Embryonic facial prominence (tissue), 1 donor: Measurements from ENCODE around the gene FERD3L.
"Not testable (repeated sequence)": the region's sequence is repeated elsewhere in the genome, so short reads cannot be mapped to it uniquely, and the experiment has no call there.

Experiments
- DNase-seq: peaks from one replicate; pipeline ENCODE4 v3.0.0-alpha.2; 2016; ENCODE audit errors: extremely low spot score

The FERD3L gene

GRCh38 chr7:19144661-19145433 lies at the start of gene FERD3L:
FERD3L (minus strand) TSS chr7:19145421; CDS start chr7:19145362, 59 bp downstream.
- DNase-seq: no peak

- not testable (repeated sequence) for DNase-seq
Observed at GRCh38 chr7:19194417-19194816, 49.2 kb upstream of the FERD3L start.

- DNase-seq: no peak
Observed at GRCh38 chr7:19181634-19182033, 36.4 kb upstream of the FERD3L start.

- DNase-seq: no peak
Observed at GRCh38 chr7:19178595-19178994, 33.4 kb upstream of the FERD3L start.

- no peak for DNase-seq
Observed at GRCh38 chr7:19177269-19177668, 32.0 kb upstream of the FERD3L start.

GRCh38 chr7:19175241-19175640 lies 30.0 kb upstream of the FERD3L start:
- no peak for DNase-seq

DNA sequence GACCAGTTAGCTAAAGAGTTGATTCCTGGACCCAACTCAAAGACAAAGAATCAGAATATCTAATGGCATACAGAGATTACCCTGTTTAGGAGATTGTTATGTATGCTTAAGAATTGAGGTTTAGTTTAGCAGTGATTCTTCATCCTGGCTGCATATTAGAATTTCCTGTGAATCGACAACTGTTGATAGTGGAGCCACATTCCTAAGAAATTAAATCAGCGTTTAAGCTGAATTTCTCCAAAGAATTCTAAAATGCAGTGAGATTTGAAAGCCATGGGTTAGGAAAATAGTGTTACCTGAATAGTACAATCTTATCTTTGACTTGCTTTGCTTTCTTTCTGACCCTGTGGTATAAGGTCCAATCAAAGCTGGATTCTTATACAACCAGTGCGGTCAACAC lies 16.4 kb upstream of the FERD3L start:
- DNase-seq: no peak

- DNase-seq: no peak
Observed at GRCh38 chr7:19146699-19147098, 1.5 kb upstream of the FERD3L start.

DNA sequence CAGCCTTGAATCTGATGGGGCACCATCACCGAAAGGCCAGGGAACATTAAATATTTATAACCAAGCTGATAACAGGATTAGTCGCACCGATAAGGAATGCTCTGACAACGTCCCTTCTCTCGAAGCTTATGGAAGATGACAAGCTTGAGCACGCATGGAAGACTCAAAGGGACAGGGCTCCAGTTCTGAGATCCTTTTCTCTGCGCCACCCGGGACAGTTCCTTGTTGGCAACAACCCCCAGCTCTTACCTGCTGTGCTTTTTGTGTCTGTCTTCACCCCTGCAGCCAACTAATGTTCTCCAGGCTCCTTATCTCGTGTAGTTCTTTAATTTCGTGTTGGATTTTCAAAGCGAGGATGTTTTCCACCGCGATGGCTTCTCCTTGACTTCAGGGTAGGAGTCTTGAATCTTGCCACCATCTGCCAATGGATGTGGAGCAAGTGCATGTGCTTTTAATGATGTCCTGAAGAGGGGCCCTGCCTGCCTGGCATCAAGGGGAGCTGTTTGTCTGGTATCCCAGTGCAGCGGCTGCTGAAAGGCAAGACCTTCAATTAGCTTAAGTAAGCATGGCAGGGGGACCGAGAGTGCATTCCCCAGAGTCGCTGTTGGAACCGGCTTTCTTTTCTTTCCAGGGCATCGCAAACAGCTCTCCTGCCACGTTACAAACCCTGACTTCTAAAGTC lies 354 bp upstream of the FERD3L start:
- DNase-seq: no peak

DNA sequence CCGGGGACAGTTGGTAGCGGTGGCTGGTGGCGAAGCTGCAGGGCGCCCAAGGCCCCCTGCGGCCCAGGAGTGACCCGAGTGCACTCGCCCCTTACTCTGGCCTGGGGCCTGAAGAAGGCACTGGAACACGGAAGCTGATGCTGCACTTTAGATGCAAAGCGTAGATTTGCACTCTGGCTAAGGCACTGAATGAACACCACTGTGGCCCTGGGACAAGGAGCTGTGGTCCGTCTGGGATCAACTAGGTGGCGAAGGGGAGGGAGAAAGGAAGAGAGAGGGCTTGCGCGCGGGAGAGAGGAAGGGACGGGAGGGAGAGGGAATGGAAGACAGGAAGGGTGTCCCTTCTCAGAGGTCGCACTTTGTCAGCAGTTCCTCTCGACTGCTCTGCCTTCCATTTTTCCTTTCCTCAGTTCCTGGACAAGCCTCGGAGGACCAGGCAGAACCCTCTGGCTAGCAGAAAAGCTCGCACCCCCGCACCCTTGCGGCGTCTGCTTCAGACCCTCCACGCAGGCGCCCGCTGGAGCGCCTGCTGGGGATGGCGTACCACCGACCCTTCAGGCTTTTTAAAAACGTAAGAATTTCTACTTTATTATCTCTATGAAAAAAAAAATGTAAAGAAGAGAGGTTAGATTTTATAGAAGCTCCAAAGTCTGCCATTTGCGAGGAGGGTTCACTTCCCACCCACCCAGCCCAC lies 1.2 kb downstream of the FERD3L start:
- no peak for DNase-seq

DNA sequence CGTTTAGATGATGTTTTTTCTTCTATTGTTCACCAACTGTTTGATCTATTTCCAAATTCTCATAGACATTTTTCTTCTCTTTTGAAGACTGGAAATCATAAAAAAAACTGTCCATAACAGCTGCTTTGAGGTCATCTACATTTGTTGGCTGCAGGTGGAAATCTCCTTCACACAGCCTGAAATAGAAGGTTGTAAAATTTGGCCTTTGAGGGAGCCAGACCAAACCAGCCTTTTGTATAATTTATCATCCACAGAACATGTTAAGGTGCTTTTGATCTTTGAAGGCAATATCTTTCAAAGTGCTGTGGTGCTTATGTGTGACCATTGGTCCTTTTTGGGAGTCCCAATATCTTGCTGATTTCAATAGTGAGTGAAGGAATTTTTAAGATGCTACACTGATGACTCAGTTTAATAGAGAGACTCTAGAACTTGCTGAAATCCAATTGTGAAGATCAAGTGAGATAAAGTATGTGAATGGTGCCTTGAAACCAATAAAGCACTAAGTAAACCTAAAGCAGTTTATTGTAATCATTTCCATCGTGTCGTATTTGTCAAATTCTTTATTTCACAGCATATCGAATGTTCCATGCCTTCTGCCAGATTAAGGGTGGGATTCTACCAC lies 5.4 kb downstream of the FERD3L start:
- DNase-seq: no peak

DNA sequence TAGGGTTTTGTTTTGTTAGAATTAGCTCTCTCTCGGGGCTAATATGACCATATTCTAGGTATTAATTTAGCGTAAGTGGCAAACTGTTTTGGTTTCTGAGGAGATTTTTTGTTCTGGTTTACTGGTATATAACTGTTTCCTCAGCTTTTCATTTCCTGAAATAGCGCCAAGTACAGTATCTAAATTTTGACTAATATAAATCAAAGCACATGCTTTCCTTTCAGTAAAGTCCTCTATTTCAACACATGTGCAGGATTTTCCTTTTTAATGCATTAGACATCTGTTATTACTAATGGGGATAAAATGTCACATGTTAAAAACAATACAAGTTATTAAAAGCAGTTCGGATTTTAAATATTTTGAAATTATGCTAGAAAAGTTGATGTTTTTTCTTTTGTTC lies 11.3 kb downstream of the FERD3L start:
- no peak for DNase-seq

DNA sequence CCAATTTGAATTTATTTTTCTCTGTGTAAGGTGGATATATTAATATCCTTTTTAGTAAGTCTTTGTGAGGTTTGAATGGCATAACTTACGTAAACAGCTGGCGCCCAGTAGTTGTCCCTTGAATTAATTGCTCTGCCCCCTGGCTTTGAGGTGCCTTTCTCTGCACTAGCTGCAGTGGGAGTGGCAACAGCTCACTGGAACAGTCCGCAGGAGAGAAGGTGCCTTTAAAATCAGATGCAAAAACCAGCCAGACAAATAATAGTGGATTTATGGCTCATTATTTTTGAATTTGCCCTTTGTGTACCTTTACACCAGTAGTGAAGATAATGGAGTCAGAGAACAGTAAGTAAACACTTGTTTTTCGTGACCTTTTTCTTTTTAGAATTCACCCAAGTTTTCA lies 11.8 kb downstream of the FERD3L start:
- no peak for DNase-seq

DNA sequence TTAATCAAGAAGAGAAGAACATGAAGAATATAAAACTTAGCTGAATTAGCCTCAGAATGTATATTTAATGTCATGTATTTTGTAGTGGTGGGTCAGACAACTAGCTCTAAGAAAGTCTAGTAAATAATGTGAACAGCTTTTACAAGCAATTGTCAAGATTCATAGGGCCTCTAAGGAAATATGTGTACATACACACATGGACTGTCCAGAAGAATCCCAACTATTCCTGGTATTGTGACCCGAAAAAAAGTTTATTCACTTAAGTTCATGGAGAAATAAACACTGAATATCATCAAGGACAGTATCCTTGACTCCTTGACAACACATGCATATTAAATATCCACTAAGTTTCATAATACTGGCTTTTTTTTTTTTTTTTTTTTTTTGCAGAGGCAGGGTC lies 16.4 kb downstream of the FERD3L start:
- no peak for DNase-seq

DNA sequence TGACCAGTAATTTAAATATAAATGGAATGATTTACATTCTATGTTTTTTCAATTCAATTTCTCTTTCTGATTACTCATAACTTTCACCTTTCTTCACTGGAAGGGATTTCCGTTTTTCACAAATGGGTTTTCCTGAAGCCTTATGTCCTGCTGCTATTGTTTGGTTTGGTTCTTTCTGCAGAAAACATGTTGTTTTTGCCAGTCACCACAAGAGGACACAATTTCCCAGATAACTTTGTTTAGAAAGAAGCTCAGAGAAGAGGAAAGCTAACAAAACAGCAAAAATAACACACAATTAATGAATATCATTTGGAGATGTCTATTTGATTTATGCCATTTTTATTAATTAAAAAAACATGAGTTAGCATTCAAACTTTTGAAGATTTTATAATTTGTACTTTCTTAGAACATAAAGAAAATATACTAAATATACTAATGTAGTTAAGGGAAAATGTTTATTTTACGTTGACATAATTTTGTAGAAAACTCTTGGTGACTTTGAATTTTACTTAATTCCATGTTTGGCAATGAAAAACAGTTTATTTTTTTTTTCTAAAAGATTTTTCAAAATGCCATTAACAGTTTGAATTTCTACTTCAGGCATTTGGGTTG lies 23.1 kb downstream of the FERD3L start:
- no peak for DNase-seq

GRCh38 chr7:19119870-19120486 lies 25.2 kb downstream of the FERD3L start:
- no peak for DNase-seq

DNA sequence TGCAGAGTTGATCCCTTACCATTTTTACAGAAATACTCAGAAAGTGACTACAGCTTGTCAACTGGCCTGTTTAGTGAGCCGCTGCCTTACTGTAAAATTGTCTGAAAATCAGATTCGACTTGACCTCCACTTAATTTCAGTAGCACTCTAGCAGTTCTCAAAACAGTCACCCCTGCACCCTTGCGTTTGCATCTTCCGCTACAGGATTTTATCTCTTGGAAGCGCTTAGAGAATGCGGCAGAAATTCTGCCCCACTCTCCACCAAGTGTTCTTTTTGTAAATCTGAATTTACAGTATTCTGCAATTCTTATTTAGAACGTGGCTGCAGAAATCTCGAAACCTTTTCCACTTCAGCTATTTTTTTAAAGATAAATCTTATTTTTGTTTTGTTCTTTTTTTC lies 25.8 kb downstream of the FERD3L start:
- DNase-seq: no peak

GRCh38 chr7:19118636-19119371 lies 26.4 kb downstream of the FERD3L start:
- no peak for DNase-seq

GRCh38 chr7:19117870-19118608 lies 27.2 kb downstream of the FERD3L start:
- no peak for DNase-seq
